Transverse colon (tissue), 4 donors: Measurements from ENCODE around the gene SELP.

Experiments
- EP300 ChIP-seq: sonication (generic); formaldehyde crosslinking; IDR thresholded peaks from one replicate; pipeline ENCODE4 v1.6.1; 2017; ENCODE audit warnings: antibody characterized with exemption, low read depth
- POLR2A ChIP-seq: fragments of 450-650 bp; IDR thresholded peaks from one replicate; pipeline ENCODE4 v1.6.1; 2016; ENCODE audit warnings: antibody characterized with exemption, mild to moderate bottlenecking, moderate library complexity
- POLR2AphosphoS5 ChIP-seq, 3 donors: sonication (generic); formaldehyde crosslinking; IDR thresholded peaks; one replicate each; pipeline ENCODE4 v1.6.1; 2016; ENCODE audit warnings: antibody characterized with exemption in 3 of 3
- TF ChIP-seq, protein P1 (sequence below), 5 experiments: fragments of 200-600 bp in 3 of 5; fragments of 450-650 bp in 2 of 5; sonication (generic) in 3 of 5; IDR thresholded peaks; 1 replicate in 2 of 5; 2 replicates in 3 of 5; pipeline ENCODE4 v1.5.1; 2016 to 2017; ENCODE audit warnings: antibody characterized with exemption in 5 of 5, inconsistent platforms in 3 of 5, mild to moderate bottlenecking in 2 of 5, moderate library complexity in 1 of 5

DNA sequence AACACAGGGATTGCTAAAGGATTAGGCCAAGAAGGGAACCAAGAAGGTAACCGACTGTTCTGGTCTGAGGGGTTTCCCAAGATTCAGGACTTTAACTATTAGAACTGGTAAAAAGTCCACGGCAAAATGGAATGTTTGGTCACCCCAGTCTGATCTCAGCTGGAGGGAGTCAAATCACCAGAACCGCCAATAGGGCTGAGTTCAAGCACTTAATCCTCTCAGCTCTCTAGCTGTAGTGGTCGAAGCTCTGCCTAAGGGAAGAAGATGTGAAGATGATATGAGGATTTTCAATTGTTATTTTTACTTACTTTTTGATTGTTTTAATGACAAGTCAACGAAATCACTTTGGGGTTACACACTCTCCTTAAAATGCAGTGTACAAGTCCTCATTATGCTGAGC lies 72.8 kb downstream of the SELP start:
- TF ChIP-seq, protein P1, sequence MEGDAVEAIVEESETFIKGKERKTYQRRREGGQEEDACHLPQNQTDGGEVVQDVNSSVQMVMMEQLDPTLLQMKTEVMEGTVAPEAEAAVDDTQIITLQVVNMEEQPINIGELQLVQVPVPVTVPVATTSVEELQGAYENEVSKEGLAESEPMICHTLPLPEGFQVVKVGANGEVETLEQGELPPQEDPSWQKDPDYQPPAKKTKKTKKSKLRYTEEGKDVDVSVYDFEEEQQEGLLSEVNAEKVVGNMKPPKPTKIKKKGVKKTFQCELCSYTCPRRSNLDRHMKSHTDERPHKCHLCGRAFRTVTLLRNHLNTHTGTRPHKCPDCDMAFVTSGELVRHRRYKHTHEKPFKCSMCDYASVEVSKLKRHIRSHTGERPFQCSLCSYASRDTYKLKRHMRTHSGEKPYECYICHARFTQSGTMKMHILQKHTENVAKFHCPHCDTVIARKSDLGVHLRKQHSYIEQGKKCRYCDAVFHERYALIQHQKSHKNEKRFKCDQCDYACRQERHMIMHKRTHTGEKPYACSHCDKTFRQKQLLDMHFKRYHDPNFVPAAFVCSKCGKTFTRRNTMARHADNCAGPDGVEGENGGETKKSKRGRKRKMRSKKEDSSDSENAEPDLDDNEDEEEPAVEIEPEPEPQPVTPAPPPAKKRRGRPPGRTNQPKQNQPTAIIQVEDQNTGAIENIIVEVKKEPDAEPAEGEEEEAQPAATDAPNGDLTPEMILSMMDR (IDR thresholded peaks at IDR 0.05), result no peak
- TF ChIP-seq POLR2A (no peak), POLR2AphosphoS5 (IDR thresholded peaks at IDR 0.05) (no peak), EP300 (no peak)
